ENCODE measurements around the gene HOXD10. TPM values are rescaled to one million over a fixed set of nuclear protein-coding genes. Genes with fewer than 3 reads are reported as not detected.

HOXD10 gene
- total RNA-seq, 1 donor from 2014 or later, result not detected

DNA sequence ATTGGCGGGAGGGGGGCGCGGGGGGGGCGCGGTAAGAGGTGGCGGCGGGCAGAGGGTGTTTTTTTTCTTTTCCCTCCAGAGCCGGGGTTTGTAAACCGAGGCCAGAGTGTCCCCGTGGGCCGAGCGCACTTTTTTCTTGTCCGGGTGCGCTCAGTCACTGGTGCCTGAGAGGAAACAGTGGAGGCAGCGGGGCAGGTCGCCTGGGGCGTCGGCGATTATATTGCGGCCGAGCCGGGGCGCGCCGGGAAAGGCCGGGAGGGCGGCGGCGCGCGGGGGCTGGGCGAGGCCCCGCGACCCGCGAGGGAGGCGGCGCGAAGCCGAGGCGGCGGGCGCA, 13.2 kb downstream of the HOXD10 start:
- Mint-ChIP-seq H3K27ac (no peak overlapping the region), H3K36me3 (no peaks in the 10 kb centered on the region), H3K27me3 (ENCODE audit: insufficient read depth, low read depth) (peaks cover 90% of the 10 kb centered on the region), H3K9me3 (peaks cover 8% of the 10 kb centered on the region), H3K4me1 (peaks cover 12% of the 10 kb centered on the region), H3K4me3 (peak overlapping the region; percentile 76)
- H3K36me3 ChIP-seq, result no peaks in the 10 kb centered on the region
- H3K4me3 ChIP-seq, result peak overlapping the region; percentile 39
- no peak overlapping the region for H3K27ac ChIP-seq
- no peaks in the 10 kb centered on the region for H3K9me3 ChIP-seq (ENCODE audit: low read depth)
- H3K4me2 ChIP-seq, result peak overlapping the region; percentile 69
- no peak overlapping the region for H2AFZ ChIP-seq (replicated peaks)
- peaks cover 90% of the 10 kb centered on the region for H4K20me1 ChIP-seq (ENCODE audit: low read depth)
- peak; percentile 17 for TF ChIP-seq EZH2 (IDR thresholded peaks at IDR 0.05)
- TF ChIP-seq, protein P1, sequence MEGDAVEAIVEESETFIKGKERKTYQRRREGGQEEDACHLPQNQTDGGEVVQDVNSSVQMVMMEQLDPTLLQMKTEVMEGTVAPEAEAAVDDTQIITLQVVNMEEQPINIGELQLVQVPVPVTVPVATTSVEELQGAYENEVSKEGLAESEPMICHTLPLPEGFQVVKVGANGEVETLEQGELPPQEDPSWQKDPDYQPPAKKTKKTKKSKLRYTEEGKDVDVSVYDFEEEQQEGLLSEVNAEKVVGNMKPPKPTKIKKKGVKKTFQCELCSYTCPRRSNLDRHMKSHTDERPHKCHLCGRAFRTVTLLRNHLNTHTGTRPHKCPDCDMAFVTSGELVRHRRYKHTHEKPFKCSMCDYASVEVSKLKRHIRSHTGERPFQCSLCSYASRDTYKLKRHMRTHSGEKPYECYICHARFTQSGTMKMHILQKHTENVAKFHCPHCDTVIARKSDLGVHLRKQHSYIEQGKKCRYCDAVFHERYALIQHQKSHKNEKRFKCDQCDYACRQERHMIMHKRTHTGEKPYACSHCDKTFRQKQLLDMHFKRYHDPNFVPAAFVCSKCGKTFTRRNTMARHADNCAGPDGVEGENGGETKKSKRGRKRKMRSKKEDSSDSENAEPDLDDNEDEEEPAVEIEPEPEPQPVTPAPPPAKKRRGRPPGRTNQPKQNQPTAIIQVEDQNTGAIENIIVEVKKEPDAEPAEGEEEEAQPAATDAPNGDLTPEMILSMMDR (IDR thresholded peaks at IDR 0.05), result no peak
- no peak for DNase-seq (ENCODE audit: low spot score)
- H3K79me2 ChIP-seq (ENCODE audit: low read depth), result no peaks in the 10 kb centered on the region
- peaks cover 100% of the 10 kb centered on the region for H3K27me3 ChIP-seq
- H3K9ac ChIP-seq, result no peak overlapping the region
- peaks cover 3% of the 10 kb centered on the region for H3F3A ChIP-seq (ENCODE audit: low read depth)
- peaks cover 3% of the 10 kb centered on the region for H3K4me1 ChIP-seq

DNA sequence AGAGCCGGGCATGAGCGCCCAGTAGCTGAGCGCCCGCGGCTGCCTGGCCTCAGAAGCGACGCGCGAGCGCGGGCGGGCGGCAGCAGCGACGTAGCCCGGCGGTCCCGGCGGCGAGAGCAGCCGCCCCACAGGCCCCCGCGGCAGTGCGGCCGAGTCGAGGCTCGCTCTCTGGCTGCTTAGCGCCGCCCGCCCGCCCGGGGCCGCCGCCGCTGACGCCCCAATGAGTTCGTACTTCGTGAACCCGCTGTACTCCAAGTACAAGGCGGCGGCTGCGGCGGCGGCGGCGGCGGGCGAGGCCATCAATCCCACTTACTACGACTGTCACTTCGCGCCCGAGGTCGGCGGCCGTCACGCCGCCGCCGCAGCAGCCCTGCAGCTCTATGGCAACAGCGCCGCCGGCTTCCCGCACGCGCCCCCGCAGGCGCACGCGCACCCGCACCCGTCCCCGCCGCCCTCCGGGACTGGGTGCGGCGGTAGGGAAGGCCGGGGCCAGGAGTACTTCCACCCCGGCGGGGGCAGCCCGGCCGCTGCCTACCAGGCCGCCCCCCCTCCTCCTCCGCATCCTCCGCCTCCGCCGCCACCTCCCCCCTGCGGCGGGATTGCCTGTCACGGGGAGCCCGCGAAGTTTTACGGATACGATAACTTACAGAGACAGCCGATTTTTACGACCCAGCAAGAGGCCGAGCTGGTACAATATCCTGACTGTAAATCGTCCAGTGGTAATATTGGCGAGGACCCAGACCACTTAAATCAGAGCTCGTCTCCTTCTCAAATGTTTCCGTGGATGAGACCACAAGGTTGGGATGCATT, 13.8 kb downstream of the HOXD10 start:
- Mint-ChIP-seq H3K36me3 (no peaks in the 10 kb centered on the region), H3K27ac (no peak overlapping the region), H3K9me3 (peaks cover 9% of the 10 kb centered on the region), H3K27me3 (ENCODE audit: insufficient read depth, low read depth) (peaks cover 90% of the 10 kb centered on the region), H3K4me1 (peaks cover 12% of the 10 kb centered on the region), H3K4me3 (peak overlapping the region; percentile 79)
- peak overlapping the region; percentile 69 for H3K4me2 ChIP-seq
- TF ChIP-seq EZH2 (IDR thresholded peaks at IDR 0.05), result peak; percentile 79
- TF ChIP-seq, protein P1 (IDR thresholded peaks at IDR 0.05), result no peak
- peak; percentile 69 for TF ChIP-seq EZH2phosphoT487 (IDR thresholded peaks at IDR 0.05)
- H2AFZ ChIP-seq (replicated peaks), result no peak overlapping the region
- no peaks in the 10 kb centered on the region for H3K9me3 ChIP-seq (ENCODE audit: low read depth)
- H3K79me2 ChIP-seq (ENCODE audit: low read depth), result no peaks in the 10 kb centered on the region
- peak; percentile 76 for DNase-seq (ENCODE audit: low spot score)
- H3K27ac ChIP-seq, result no peak overlapping the region
- peaks cover 90% of the 10 kb centered on the region for H4K20me1 ChIP-seq (ENCODE audit: low read depth)
- H3F3A ChIP-seq (ENCODE audit: low read depth), result peaks cover 3% of the 10 kb centered on the region
- H3K9ac ChIP-seq, result no peak overlapping the region
- peaks cover 3% of the 10 kb centered on the region for H3K4me1 ChIP-seq
- H3K36me3 ChIP-seq, result no peaks in the 10 kb centered on the region
- peaks cover 100% of the 10 kb centered on the region for H3K27me3 ChIP-seq
- peak overlapping the region; percentile 39 for H3K4me3 ChIP-seq

DNA sequence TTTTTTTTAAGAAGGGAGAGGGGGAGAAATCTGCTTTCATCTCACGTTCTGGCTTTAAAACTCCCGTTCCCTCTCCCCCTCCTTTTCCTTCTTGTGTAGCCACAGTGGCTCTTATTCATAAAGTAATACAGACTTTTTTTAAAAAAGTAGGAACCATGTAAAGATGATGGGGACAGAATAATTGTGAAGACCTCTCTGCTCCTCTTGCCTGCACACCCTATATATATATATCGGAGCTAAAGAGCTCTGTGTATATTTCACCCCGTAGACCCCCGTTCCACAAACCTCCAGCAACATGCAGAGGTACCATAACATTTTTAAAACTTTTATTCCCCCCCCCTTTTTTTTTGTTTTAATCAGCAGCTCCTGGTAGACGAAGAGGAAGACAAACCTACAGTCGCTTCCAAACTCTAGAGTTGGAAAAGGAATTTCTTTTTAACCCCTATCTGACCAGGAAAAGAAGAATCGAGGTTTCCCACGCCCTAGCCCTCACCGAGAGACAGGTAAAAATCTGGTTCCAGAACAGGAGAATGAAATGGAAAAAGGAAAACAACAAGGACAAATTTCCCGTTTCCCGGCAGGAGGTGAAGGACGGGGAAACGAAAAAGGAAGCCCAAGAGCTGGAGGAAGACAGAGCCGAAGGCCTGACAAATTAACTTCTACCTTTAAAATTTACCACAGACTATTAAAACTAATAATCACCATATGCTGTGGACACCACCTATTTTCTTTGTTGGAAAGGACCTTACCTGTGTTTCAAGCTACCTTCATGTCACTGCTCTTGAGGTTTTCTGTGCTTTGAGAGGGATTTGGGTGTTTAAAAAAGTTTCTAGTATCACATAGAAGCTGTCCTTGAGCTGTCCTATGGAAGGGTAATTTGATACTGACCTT, 14.6 kb downstream of the HOXD10 start:
- Histone ChIP-seq H4K20me1 (ENCODE audit: low read depth) (peaks cover 91% of the 10 kb centered on the region), H3K36me3 (no peaks in the 10 kb centered on the region), H3K27me3 (peaks cover 100% of the 10 kb centered on the region), H3K9ac (no peak overlapping the region), H3F3A (ENCODE audit: low read depth) (peaks cover 3% of the 10 kb centered on the region), H3K9me3 (ENCODE audit: low read depth) (no peaks in the 10 kb centered on the region), H3K4me2 (no peak overlapping the region), H3K4me1 (peaks cover 3% of the 10 kb centered on the region), H3K4me3 (no peak overlapping the region), H2AFZ (replicated peaks) (no peak overlapping the region), H3K27ac (no peak overlapping the region), H3K79me2 (ENCODE audit: low read depth) (no peaks in the 10 kb centered on the region)
- DNase-seq (ENCODE audit: low spot score), result no peak
- H3K4me1 Mint-ChIP-seq, result peaks cover 12% of the 10 kb centered on the region
- peaks cover 90% of the 10 kb centered on the region for H3K27me3 Mint-ChIP-seq (ENCODE audit: insufficient read depth, low read depth)
- peaks cover 9% of the 10 kb centered on the region for H3K9me3 Mint-ChIP-seq
- no peaks in the 10 kb centered on the region for H3K36me3 Mint-ChIP-seq
- peak overlapping the region; percentile 79 for H3K4me3 Mint-ChIP-seq
- no peak overlapping the region for H3K27ac Mint-ChIP-seq
- TF ChIP-seq EZH2 (IDR thresholded peaks at IDR 0.05) (peak; percentile 81), EZH2phosphoT487 (IDR thresholded peaks at IDR 0.05) (peak; percentile 4)
- TF ChIP-seq, protein P1 (IDR thresholded peaks at IDR 0.05), result no peak
